T-helper 22 cell (primary cell): Measurements from ENCODE around the gene AARS1.
A peak's percentile ranks its signal among the peaks of the same experiment; 100 is the strongest.
"Not testable (repeated sequence)": the region's sequence is repeated elsewhere in the genome, so short reads cannot be mapped to it uniquely, and the experiment has no call there.

Source experiments
- DNase-seq: peaks from one replicate; pipeline ENCODE4 v3.0.0-alpha.2; 2020; ENCODE audit warnings: low read depth

Gene AARS1

DNA sequence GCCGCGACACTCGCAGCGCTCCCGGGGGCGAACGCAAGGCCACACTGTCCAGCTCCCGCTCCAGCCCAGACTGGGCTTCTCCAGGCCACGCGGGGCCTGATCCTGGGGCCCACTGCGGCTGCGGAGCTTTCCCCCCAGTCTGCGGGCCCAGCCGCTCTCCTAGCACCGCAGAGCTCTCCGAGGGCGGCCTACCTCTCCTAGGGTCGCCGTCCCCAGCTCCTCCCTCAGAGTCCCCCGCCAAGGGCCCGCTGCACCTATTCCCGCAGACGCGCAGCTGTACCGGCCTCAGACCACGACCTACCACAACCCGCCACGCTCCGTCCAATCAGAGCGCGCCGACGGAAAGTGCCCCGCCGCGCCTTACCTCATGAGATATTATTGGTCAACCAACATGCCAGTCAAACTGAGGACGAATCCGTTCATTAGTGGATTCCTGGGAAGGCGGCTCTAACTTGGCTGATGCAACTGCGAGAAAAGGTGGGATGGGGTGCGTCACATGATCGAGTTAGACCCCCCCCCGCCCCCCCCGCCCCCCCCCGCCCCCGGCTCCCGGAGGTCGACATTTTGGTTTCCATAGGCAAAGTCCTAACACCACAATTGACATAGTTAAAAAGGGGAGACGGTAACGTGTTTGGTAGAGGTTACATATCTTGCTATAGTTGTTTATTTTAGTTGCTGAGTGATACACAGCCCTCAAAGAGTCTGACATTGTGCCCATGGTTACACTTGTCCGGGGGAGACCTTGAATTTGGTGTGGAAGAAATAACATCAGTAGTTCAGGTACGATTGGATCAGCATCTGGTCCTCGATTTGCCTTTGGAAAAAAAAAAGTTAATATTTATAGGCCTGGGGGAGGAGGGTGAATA, at the start of gene AARS1:
Gene AARS1, minus strand, starts transcription at position 278 of the 866 bp plus-strand sequence. CDS start 6,743 bp downstream, outside the sequence.
- peak; percentile 94 for DNase-seq

GRCh38 chr16:70337814-70338213, 48.5 kb upstream of the AARS1 start:
- DNase-seq: no peak

DNA sequence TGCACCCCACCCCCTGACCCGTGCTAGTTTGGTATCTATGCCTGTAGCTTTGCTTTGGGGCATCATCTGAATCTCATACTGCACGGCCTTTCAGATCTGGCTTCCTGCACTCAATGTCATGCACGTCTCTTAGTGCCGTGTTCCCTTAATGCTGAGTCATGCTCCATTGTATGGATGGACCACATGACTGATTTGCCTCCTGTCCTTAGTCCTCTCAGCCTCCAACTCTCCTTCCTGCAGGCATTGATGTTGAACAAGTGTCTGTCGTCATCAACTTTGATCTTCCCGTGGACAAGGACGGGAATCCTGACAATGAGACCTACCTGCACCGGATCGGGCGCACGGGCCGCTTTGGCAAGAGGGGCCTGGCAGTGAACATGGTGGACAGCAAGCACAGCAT, 43.4 kb upstream of the AARS1 start:
- DNase-seq: not testable (repeated sequence)

DNA sequence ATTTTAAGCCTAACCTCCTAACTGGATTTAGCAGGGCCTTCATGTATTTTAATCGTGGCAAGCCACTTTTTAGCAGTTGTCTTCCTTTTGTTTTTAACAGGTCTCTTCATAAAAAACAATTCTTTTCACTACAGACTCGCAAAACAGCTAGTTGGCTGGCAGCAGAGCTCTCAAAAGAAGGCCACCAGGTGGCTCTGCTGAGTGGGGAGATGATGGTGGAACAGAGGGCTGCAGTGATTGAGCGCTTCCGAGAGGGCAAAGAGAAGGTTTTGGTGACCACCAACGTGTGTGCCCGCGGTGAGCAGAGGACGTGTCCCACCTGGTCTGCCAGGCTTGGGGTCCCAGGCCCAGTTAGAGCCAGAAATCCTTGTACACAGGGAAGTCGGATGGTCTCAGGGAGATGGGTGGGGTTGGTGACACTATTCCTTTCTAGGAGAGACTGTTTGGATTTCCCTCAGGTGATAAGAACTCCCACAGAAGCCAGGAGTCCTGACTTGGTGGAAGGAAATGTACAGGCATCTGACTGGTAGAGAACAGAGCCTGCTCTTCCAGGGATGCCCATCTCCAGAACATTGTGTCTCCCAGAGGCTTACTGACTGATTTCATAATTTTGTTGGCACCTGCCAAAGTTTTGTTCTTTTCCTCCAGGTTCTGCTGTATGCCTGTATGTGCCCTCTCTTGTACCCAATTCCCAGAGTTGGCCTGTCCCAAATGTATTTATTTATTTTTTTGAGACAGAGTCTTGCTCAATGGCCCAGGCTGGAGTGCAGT, 42.5 kb upstream of the AARS1 start:
- no peak for DNase-seq

- DNase-seq: no peak
Measured at GRCh38 chr16:70331091-70331490, 41.8 kb upstream of the AARS1 start.

DNA sequence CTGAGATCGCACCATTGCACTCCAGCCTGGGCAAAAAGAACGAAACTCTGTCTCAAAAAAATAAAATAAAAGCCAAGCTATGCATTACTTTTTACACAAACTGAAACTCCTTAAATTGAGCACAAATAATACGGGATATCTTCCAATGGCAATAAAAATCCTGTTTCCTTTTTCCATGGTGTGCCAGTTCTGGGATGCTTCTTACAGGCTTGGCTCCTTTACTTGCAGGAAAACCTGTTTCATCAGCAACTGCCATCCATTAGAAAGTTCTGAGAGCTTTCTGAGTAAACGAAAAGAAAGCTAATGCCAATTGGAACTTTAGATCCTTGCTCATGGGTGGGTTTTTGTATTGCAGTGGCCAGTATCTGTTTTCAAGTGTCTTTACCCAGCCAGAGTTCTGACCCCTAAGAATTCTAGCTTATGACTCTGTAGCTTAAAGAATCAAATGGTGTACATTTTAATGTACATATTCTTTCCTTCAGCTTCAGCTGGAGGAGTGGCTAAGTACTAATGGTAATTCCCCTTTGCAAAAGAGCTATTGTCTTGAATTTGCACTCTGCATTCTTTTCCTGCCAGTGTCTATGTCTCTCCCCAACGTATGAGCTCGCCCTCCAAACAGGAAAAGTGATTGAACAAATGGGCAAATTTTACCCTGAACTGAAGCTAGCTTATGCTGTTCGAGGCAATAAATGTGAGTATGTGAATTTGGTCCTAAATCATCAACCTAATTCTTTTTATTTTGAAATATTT, 35.9 kb upstream of the AARS1 start:
- no peak for DNase-seq

- DNase-seq: no peak
Measured at GRCh38 chr16:70320121-70320520, 30.8 kb upstream of the AARS1 start.

GRCh38 chr16:70307726-70308125, 18.4 kb upstream of the AARS1 start:
- DNase-seq: not testable (repeated sequence)

DNA sequence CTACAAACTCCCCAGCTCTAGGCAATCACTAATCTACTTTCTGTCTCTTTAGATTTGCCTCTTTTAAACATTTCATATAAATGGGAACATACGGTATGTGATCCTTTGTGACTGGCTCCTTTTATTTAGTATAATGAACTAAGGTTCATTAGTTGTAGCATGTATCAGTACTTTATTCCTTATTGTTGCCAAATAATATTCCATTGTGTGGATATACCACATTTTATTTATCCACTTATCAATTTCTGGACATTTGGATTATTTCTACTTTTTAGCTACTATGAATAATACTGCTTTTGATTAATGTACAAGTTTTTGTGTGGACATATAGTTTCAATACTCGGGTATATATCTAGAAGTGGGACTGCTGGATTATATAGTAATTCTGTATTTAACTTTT, 17.6 kb upstream of the AARS1 start:
- no peak for DNase-seq

DNA sequence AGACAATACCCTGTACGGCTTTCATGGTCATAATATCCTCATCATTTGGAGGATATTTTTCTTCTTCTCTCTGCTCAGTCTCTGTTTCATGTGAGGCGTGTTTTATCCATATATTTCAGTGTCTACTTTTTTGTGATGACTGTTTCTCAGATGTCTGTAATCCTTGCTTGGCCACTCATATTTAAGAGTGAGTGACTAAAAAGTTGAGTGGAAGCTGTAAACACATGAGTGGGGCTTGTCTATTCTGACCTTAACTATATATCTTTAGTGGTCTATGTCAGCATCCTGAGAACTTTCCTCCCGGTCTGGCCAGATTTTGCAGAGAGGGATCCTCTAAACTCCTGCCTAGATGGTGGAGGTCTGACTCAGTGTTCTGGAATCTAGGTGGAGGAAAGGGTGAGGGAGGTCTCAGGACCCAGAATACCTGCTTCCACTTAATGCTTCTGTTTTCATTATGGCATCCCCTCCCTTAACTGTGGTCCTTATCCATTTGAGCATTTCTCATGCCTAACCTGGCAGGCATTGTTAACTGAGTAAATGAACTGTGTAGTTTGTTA, 15.7 kb upstream of the AARS1 start:
- no peak for DNase-seq

- DNase-seq: no peak
Measured at GRCh38 chr16:70302745-70303144, 13.4 kb upstream of the AARS1 start.

DNA sequence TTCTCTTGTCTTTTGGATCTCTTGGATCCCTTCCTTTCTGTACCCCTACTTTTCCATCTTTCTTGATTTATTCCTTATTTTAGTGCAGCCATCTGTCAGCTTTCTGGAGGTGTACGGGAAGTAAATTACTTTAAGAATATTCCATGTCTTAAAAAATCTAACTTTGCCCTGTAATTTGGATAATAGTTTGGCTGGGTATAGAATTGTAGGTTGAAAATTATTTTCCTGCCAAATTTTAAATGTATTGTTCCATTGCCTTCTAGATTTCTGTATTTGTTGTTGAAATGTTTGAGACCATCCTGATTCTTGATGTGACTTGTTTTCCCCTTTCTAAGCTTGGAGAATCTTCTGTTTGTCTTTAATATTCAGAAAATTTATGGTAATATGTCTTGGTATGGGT, 11.8 kb upstream of the AARS1 start:
- no peak for DNase-seq

- peak; percentile 23 for DNase-seq
Measured at GRCh38 chr16:70298988-70299938, 10.0 kb upstream of the AARS1 start, which contains the start of gene DDX19B. TSS of gene DDX19B (plus strand) at chr16:70299186. CDS start at chr16:70299298, 112 bp downstream.

DNA sequence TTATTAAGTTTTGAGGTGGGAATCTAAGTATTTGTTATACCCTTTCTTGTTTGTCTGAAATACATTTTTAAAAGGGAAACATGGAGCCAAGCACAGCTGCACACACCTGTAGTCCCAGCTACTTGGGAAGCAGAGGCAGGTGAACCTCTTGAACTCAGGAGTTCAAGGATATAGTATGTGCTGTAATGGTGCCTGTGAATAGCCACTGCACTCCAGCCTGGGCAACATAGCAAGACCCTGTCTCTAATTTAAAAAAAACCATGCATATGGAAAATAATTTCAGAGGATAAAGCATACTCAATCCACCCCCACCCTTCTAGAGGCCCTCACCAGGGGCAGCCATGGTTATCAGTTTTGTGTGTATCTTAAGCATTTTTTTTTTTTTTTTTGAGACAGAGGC, 6.3 kb upstream of the AARS1 start:
- no peak for DNase-seq

DNA sequence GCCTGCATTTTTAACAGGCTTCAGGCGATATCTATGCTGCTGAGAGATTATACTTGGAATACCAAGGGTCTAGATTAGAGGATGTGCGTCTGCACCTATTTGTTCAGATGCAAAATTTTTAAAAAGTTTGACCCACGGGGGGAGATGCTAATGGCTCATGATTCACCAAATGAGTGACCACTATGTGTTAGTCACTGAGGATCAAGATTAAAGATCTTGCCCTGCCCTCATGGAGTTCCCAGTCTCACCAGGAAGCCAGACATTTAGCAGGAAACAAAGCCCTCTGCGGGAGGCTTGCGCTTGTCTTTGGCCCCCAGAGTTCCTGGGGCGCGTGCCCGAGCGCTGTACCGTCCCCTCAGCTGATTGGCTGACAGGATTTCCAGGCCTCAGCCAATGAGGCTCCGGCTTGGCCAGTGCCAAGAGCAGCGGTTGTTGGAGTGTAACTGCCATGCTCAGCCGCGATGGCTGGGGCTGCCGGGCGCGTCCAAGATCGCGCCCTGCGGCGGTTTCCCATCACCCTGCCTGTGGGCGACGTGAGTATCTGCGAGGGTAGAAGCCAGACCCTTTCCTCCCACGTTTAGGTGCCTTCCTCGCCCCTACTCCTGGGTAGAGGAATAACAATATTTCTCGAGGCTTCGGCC, 5.2 kb upstream of the AARS1 start:
- DNase-seq: no peak

DNA sequence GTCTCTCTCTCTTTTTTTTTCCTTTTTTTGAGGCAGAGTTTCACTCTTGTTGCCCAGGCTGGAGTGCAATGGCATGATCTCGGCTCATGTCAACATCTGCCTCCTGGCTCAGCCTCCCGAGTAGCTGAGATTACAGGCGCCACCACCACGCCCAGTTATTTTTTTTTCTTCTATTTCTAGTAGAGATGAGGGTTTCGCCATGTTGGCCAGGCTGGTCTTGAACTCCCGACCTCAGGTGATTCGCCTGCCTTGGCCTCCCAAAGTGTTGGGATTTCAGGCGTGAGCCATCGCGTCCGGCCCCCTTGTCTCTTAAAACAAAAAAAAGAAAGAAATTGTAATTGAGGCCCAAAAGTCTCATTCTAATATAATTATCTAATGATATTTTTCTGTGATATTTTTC, 2.8 kb upstream of the AARS1 start:
- DNase-seq: not testable (repeated sequence)

DNA sequence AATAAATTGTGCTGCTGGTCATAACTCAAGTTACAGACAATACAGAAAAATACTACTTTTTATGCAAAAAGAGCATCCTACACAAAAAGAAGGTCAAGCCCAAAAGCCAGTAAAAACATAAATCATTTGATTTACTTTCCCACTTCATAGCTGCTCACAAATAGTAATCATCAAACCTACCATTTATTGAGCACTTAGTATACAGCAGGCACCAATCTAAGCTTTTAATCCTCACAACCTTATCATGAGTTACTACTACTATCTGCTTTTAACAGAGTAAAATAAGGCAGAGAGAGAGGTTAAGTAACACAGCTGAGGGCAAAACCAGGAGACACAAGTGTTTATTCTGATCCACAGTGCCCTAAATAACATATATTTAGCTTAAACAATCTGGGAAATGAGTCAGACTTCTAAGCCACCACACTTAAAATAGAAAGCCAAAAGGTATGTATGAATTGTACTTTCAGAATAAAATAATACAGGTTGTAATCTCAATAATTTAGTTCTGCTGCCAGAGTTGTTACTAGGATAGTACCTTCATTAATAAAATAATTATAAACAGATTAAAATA, 1.7 kb upstream of the AARS1 start:
- DNase-seq: no peak

DNA sequence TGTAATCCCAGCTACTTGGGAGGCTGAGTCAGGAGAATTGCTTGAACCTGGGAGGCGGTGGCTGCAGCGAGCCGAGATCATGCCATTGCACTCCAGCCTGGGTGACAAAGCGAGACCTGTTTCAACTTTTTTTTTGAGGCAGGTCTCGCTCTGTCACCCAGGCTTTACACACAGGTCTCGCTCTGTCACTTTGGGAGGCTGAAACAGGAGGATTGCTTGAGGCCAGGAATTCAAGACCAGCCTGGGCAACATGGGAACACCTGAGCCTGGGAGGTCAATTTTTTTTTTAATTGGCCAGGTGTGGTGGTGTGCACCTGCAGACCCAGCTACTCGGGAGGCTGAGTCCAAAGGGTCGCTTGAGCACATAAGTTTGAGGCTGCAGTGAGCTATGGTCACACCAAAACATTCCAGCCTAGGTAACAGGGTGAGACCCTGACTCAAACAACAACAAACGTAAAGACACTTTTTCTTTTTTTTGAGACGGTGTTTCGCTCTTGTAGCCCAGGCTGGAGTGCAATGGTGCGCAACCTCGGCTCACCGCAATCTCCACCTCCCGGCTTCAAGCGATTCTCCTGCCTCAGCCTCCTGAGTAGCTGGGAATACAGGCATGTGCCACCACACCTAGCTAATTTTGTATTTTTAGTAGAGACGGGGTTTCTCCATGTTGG, 1.9 kb downstream of the AARS1 start:
- DNase-seq: not testable (repeated sequence)

GRCh38 chr16:70276392-70276791, 12.9 kb downstream of the AARS1 start:
- no peak for DNase-seq
